Measurements from ENCODE around the gene TRIM40.

The TRIM40 gene

DNA sequence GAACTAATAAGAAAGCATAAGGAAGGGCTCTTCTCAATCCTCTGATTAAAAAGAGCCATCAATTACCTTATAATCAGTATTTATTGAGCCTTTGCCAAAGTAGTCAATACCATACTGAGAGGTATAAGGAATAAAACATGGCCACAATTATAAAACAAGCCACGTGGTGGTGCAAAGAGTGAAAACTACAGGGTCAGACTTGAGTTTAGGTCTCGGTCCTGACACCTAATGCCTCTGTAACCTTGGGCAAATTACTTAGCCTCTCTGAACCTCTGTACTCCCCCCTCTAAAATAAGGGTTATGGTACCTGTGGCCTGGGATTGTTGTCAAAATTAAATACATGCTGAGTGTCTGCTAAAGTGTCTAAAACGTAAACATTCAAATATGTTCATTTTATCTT is 13.3 kb downstream of the TRIM40 start:
- no peak for DNase-seq (ENCODE audit: low read depth in 2 of 2)

- no peak for DNase-seq (ENCODE audit: low read depth in 2 of 2)
Observed at GRCh38 chr6:30149858-30150550, 14.1 kb downstream of the TRIM40 start.

GRCh38 chr6:30150671-30151395 is 14.9 kb downstream of the TRIM40 start:
- DNase-seq (ENCODE audit: low read depth in 2 of 2): no peak

DNA sequence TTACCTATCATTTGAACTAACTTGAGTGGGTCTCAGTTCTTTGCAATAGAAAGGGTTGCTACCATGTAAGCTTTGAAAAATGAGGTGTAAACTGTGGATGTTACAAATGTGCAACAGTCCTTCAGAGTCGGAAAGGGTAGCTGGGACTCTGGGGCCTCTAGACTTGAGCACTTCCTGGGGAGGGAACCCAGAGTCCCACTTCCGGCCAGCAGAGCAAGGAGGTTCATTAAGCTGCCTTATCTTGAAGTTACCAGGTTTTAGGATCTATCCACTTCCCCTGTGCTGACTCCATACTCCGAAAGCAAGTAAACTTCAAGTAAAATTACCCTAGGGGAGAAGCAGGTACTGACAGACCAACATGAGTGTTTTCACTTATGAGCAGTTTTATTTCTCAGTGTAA is 15.6 kb downstream of the TRIM40 start:
- no peak for DNase-seq (ENCODE audit: low read depth in 2 of 2)

DNA sequence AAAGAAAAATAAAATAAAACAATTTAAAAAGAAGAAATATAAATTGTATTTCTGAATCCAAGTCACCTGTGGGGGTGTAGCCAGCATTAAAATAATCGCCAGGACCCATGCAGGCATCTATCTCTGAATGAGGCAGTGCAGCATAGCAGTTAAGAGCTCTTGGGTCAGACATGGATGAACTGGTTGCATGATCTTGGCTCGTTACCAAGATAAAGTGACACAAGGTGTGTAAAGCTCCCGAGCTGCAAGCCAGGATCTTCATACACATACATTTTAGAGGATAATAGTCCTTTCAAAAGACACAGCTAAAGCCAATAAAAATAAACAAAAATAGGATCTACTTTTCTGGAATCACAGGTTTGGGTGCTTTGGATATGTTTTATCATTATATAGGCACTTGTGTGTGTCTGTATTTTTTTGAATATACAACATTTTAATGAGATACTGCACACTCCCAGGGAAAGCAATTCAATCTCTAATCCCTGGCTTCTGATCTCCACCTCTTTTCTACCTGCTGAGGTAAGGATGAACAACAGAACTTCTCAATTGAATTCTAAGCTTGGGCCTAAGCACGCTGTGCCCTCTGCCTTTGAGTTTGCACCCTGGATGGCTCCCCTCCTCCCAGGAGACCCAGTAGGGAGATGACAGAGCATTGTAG is 16.2 kb downstream of the TRIM40 start:
- DNase-seq (ENCODE audit: low read depth in 2 of 2): no peak

DNA sequence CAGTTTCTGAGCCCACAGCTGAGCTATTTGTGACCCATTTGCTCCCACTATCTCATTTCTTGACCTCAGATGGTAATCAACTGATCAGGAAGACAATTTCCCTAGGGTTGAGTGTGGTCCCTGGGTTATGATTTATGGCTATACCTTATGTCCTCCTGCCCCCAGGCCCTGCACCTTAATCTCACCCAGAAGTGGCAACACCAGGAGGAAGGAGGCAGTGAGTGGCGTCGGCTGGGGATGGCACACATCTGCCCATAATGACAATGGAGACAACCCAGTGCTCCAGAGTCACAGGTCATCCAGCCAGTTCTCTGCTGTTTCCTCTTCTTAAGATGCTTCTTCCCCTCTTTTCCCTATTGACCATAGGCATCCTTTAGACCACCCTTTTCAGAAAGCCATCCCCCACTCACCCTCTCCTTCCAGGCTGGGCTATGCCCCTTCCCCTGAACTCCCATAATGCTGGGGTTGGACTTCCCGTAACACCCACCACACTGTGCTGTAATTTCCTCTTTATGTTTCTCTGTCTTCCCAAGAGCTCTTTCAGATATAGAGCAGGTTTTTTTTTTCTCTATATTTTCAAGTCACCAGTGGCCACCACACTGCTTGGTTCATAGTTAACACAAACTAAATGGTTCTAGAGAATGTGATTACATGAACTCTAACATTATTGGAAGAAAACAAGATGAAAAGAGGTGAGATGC is 17.1 kb downstream of the TRIM40 start:
- no peak for DNase-seq (ENCODE audit: low read depth in 2 of 2)

DNA sequence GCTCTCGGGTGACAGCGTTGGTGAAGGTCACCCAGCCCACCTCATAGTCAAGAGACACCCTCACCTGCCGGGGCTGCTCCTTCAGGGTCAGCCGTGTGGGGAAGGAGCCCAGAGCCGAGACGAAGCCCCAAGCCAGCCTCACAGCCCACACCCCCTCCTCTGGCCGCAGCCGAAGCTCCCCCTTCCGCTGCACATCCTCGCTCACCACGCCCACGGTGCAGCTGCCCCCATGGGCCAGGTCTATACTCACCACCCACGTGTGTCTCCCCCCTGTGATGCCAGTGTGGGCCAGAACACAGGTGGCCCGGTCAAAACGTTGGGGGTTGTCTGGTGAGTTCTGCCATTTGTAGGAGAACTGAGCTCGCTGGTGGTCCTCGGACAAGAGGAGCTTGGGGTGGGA is 18.1 kb downstream of the TRIM40 start:
- no peak for DNase-seq (ENCODE audit: low read depth in 2 of 2)

DNA sequence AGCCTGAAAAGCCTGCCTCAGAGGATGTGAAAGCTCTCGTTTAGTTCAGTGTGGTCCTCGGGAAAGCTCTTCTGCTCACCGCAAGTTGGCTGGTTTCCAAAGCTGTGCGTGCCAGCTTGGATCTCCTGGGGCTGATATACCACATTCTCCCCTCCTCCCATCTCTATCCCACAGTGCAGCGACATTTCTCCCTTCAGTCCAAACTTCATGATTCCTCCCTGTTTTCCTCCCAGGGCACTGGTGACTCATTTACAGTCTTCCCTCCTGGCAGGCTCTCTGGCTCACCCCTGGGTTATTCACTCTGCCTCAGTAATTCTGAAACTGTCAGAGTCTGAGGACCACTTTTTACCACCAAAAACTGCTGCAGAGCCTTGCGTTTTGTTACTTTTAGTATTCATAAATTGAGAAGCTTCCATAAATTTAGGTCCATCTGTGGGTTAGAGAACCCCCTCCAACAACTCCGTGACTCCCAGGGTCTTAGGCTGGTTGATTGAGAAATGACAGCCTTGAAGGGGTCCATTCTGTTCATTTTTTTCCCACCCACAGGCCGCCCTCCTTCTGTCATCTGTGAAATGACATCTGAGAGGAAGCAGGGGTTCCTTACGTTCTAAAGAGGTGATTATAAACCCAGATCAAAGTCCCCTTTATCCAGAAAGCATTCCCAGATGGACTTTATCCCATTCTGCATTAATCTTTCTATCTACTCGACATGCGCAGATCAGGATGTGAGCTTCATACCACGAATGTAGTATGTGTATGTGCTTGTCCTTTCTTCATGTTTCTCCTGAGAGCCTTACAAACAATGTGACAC is 19.0 kb downstream of the TRIM40 start:
- DNase-seq (ENCODE audit: low read depth in 2 of 2): no peak

- no peak for DNase-seq (ENCODE audit: low read depth in 2 of 2)
Observed at GRCh38 chr6:30155520-30156261, 19.8 kb downstream of the TRIM40 start.

DNA sequence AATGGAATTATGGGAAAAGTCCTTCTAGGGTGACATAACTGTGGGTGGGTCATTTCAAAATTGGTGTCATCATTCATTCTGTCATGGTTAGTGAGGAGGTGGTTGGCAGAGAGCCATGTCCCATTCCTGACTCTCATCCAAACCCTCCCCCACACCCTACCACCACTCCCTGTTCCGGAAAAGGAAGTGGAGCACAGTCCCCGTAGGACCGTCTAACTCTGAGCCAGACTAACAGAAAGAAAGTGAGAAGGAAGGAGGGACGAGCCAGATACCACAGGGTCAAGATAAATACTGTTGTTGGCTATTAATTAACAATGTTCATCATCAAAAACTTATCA is 20.3 kb downstream of the TRIM40 start:
- DNase-seq (ENCODE audit: low read depth in 2 of 2): no peak

GRCh38 chr6:30156774-30157173 is 20.8 kb downstream of the TRIM40 start:
- no peak for DNase-seq (ENCODE audit: low read depth in 2 of 2)

DNA sequence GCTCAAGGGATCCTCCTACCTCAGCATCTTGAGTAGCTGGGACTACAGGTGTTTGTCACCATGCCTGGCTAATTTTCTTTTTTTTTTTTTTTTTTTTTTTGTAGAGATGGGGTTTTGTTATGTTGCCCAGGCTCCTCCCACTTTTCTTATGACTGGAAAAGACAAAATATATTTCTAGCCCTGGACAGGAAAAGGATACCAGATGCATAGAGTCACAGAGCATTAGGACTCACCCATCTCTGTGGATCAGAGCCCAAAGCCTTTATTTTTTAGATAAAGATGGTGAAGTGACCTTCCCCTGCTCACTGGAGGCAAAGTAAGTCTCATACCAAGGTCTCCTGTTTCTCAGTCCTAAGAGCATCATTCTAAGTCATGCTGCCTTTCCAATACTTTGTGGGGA is 21.6 kb downstream of the TRIM40 start:
- no peak for DNase-seq (ENCODE audit: low read depth in 2 of 2)

GRCh38 chr6:30157999-30158398 is 22.1 kb downstream of the TRIM40 start:
- no peak for DNase-seq (ENCODE audit: low read depth in 2 of 2)

DNA sequence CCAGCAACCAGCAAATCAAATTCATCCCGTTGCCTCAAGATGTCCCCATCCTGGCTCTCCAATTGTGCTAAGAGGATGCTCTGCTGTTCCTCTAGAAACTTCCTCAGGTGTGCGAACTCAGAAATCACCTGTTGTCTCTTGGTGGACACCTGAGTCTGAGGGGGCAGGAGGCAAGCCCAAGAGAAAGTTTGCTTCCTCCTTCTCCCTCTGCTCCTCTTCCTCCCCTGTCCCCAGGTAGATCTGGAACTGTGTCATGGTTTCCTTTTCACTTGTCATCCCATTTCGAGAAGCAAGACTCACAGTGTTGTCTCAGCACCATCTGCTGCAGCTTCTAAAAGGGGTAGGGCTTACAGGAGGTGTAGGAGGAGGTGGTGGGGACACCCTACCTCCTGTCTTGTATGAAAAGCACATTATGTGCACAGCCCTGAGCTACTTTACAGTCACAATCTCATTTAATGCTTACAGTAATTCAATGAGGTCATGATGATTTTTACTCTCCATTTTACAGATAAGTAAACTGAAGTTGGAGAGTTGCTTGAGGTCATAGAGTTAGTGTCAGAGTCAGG is 22.6 kb downstream of the TRIM40 start:
- DNase-seq (ENCODE audit: low read depth in 2 of 2): no peak

DNA sequence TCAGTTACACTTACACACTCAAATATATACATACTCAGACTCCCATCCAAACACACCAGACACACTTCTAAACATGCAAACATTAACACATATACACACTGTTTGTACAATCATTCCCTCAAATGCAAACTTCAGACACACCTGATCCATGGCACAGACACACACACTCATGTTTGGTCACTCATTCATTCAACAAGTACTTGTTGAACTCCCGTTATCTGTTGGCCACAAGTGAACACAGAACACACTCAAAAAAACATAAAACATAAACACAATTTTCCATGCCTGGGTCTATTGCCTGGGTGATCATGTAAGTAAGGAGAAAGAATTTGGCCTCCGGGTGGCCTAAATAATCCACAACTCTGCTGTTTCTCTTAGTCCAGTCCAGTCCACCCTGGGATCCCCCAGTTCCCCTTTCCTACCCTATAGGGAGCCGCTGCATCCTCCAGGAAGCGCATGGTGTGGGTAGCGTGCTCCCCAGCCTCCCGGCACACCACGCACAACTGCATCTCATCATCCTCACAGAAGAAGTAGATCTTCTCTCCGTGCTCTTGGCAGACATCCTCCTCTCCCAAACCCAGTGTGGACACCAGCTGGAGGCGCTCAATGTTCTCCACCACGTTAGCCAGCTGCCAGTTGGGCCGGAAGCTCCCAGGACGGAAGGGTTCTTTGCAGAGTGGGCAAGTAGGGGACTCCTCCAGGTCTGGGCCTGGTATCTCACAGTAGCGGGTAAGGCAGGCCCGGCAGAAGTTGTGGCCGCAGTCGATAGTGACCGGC is 24.3 kb downstream of the TRIM40 start:
- no peak for DNase-seq (ENCODE audit: low read depth in 2 of 2)

DNA sequence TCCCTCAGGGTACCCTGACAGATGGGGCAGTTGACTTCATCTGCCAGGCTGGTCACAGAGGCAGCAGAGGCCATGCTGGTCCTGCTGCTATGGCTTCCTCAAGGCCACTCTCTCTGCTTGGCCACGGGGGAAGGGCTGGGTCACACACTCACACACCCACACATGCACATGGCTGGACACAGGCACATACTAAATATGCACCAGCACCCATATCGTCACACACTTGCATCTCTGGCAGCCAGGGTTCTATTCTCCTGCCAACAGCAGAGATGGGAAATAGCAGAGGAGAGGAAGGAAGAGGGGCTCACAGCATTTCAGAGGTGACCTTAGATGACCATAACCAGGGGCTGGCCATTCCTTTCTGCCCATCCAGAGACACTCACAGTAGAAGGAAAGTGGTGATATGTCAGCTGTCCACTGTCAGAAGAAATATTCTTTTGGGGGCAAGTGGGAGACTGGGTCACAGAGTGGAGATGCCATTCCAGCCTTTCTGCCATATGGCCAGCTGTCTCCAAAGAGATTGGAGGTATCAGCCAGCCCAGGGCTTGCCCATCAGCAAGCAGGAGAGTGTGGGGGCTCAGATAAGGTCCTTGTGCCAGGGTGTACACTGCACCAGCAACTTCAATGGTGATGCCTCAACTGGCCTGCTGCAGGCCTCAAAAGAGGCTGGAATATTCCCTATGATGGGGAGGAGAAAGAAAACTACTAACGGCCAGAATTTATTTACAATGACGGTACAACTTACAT is 25.0 kb downstream of the TRIM40 start, which contains the start of gene TRIM10:
TSS of gene TRIM10 (minus strand) at position 427 of the 747 bp plus-strand sequence. CDS start at position 74, 353 bp downstream.
- DNase-seq (ENCODE audit: low read depth in 2 of 2): no peak

- DNase-seq (ENCODE audit: low read depth in 2 of 2): no peak
Observed at GRCh38 chr6:30162265-30163089, 26.5 kb downstream of the TRIM40 start.

All from stimulated activated CD8-positive, alpha-beta memory T cell treated with anti-CD3 and anti-CD28 coated beads, Interleukin-7, amount 100 ng/mL, for 1 hour (primary cell).